Endothelial cell of umbilical vein (primary cell): ENCODE data around the gene ARHGEF28. TPM values are rescaled to one million over a fixed set of nuclear protein-coding genes. Genes with fewer than 3 reads are reported as not detected.

Source experiments
- BruUV-seq: library from RNA; stranded (reverse); fragments of 400-500 nt; replicated peaks from 2 replicates; lab custom pipeline; 2021; lab: Mats Ljungman, UMichigan
- CTCF ChIA-PET: fragments of 300-600, 350-600 bp; sonication (Branson Sonifier 250); formaldehyde crosslinking; loops from one replicate; lab custom pipeline; 2021; ENCODE audit warnings: antibody characterized with exemption, inconsistent platforms; lab: Charles Lee
- POLR2A ChIA-PET: fragments of 300-600, 350-600 bp; sonication (Branson Sonifier 250); formaldehyde crosslinking; loops from one replicate; lab custom pipeline; 2021; ENCODE audit warnings: antibody characterized with exemption, inconsistent platforms; lab: Charles Lee
- DNase-seq: peaks from one replicate; pipeline ENCODE4 v3.0.0-alpha.2; 2011; ENCODE audit warnings: low read depth, low spot score
- FAIRE-seq: peaks from 2 replicates; lab custom pipeline; 2011; peaks lifted over from hg19 to GRCh38; lab: Jason Lieb, UNC
- H2AFZ ChIP-seq: 2 replicates; pipeline ENCODE4 v1.6.0; 2012; ENCODE audit warnings: low read depth, low read length, control low read depth, inconsistent platforms
- H3K27ac ChIP-seq: 2 replicates; pipeline ENCODE4 v1.5.1; 2011; ENCODE audit warnings: low read depth, mild to moderate bottlenecking, control low read depth, low read length, moderate library complexity; ENCODE audit not compliant: insufficient read depth
- H3K27me3 ChIP-seq, 2 experiments: 2 replicates each; pipeline versions ENCODE4 v1.6.0 to v1.6.1; 2011; ENCODE audit warnings: low read length in 2 of 2, mixed read lengths in 1 of 2; ENCODE audit not compliant: control insufficient read depth in 2 of 2, insufficient read depth in 2 of 2
- H3K36me3 ChIP-seq, 2 experiments: 2 replicates in 1 of 2; 3 replicates in 1 of 2; pipeline ENCODE4 v1.5.1; 2011; ENCODE audit warnings: low read length in 2 of 2, mild to moderate bottlenecking in 1 of 2, moderate library complexity in 1 of 2; ENCODE audit not compliant: control insufficient read depth in 2 of 2, insufficient read depth in 2 of 2; ENCODE audit errors: extremely low read depth in 1 of 2
- H3K4me1 ChIP-seq: 3 replicates; pipeline ENCODE4 v1.5.1; 2011; ENCODE audit warnings: mild to moderate bottlenecking, low read length; ENCODE audit not compliant: control insufficient read depth, insufficient read depth; ENCODE audit errors: extremely low read depth
- H3K4me2 ChIP-seq: 2 replicates; pipeline ENCODE4 v1.6.1; 2011; ENCODE audit warnings: low read length, control low read depth, mixed read lengths; ENCODE audit not compliant: insufficient read depth
- H3K4me3 ChIP-seq, 3 experiments: fragments of 200-600 bp in 1 of 3; sonication (generic), shearing (Covaris generic) in 1 of 3; replicated peaks in 1 of 3; 2 replicates each; pipeline ENCODE4 v1.5.1; 2011 to 2016; ENCODE audit warnings: control low read depth in 3 of 3, low read length in 3 of 3, mild to moderate bottlenecking in 2 of 3, inconsistent platforms in 1 of 3, low read depth in 1 of 3, moderate library complexity in 1 of 3; ENCODE audit not compliant: insufficient read depth in 1 of 3
- H3K79me2 ChIP-seq: 2 replicates; pipeline ENCODE4 v1.6.0; 2012; ENCODE audit warnings: low read length, inconsistent platforms; ENCODE audit not compliant: control insufficient read depth, insufficient read depth
- H3K9ac ChIP-seq: replicated peaks from 2 replicates; pipeline ENCODE3; 2011; ENCODE audit warnings: low read length, control low read depth; ENCODE audit not compliant: insufficient read depth; ENCODE audit errors: extremely low read depth
- H3K9me1 ChIP-seq: replicated peaks from 3 replicates; pipeline ENCODE4 v1.6.0; 2011; ENCODE audit warnings: mild to moderate bottlenecking, low read length; ENCODE audit not compliant: control insufficient read depth, insufficient read depth; ENCODE audit errors: extremely low read depth
- H3K9me3 ChIP-seq: replicated peaks from 2 replicates; pipeline ENCODE4 v1.5.1; 2012; ENCODE audit warnings: low read length, inconsistent platforms; ENCODE audit not compliant: control insufficient read depth, insufficient read depth
- H4K20me1 ChIP-seq: replicated peaks from 2 replicates; pipeline ENCODE3; 2011; ENCODE audit warnings: mild to moderate bottlenecking, low read length; ENCODE audit not compliant: control insufficient read depth, insufficient read depth; ENCODE audit errors: extremely low read depth
- CTCF ChIP-seq, 2 donors: IDR thresholded peaks; 1 replicate in 1 of 2; 2 replicates in 1 of 2; pipeline ENCODE4 v1.5.1; 2011; ENCODE audit warnings: low read length in 2 of 2, mild to moderate bottlenecking in 2 of 2, moderate library complexity in 2 of 2, control low read depth in 1 of 2, inconsistent platforms in 1 of 2, low read depth in 1 of 2; ENCODE audit not compliant: insufficient read depth in 1 of 2; ENCODE audit errors: extremely low read depth in 1 of 2
- EZH2 ChIP-seq: IDR thresholded peaks from 2 replicates; pipeline ENCODE4 v1.6.1; 2012; ENCODE audit warnings: borderline replicate concordance, low read depth, mild to moderate bottlenecking, moderate library complexity, low read length, inconsistent platforms; ENCODE audit not compliant: severe bottlenecking
- FOS ChIP-seq: IDR thresholded peaks from 2 replicates; pipeline ENCODE4 v1.6.1; 2011; ENCODE audit warnings: mild to moderate bottlenecking, low read length, moderate library complexity, borderline replicate concordance; ENCODE audit not compliant: insufficient read depth
- GATA2 ChIP-seq: IDR thresholded peaks from 2 replicates; pipeline ENCODE4 v1.7.0; 2011; ENCODE audit warnings: low read depth, mild to moderate bottlenecking, moderate library complexity, mixed read lengths, low read length; ENCODE audit not compliant: insufficient read length, insufficient read depth
- JUN ChIP-seq: IDR thresholded peaks from 2 replicates; pipeline ENCODE4 v1.6.1; 2011; ENCODE audit warnings: borderline replicate concordance, low read depth; ENCODE audit not compliant: insufficient read length, insufficient read depth
- MYC ChIP-seq: IDR thresholded peaks from one replicate; pipeline ENCODE4 v1.6.1; 2011; ENCODE audit warnings: mild to moderate bottlenecking, low read depth, low read length
- POLR2A ChIP-seq: IDR thresholded peaks from 2 replicates; pipeline ENCODE4 v1.6.1; 2012; ENCODE audit warnings: low read depth, mild to moderate bottlenecking, control low read depth, low read length
- POLR2AphosphoS5 ChIP-seq: IDR thresholded peaks from 2 replicates; pipeline ENCODE4 v1.6.1; 2012; ENCODE audit warnings: low read depth, mild to moderate bottlenecking, control low read depth, low read length, moderate library complexity; ENCODE audit not compliant: insufficient read depth
- dilution Hi-C: fragments of 300-500 bp; cut with MboI; formaldehyde crosslinking; loops from one replicate; pipeline ENCODE4 v1.15.0; 2019; ENCODE audit warnings: low sequenced_read_pairs; ENCODE audit not compliant: extremely low pct_ligation_motif_present
- intact Hi-C: fragments of 100-400 bp; cut with micrococcal nuclease; formaldehyde crosslinking; loops from one replicate; pipeline ENCODE4 v1.10.0; 2022
- polyA plus RNA-seq, 4 experiments: library from polyadenylated mRNA; depleted of rRNA in 3 of 4; stranded (reverse) in 3 of 4; unstranded in 1 of 4; fragments of >200 nt; gene quantifications; 2 replicates each; pipeline versions ENCODE4 v1.2.1 to v1.2.3, GENCODE V29; 2011 to 2012; ENCODE audit warnings: missing spikeins in 1 of 4
- total RNA-seq: library from RNA; stranded (reverse); gene quantifications from 2 replicates; pipeline ENCODE4 v1.2.3, GENCODE V29; 2021
- TF ChIP-seq, protein P1 (sequence below): IDR thresholded peaks from 2 replicates; pipeline ENCODE4 v1.6.1; 2011; ENCODE audit not compliant: insufficient read depth, insufficient read length

The ARHGEF28 gene
- total and polyA plus RNA-seq, 2 donors (not counting 3 experiments of a cell fraction or from before 2014, with no cell fraction given): 29.5 to 108 TPM

DNA sequence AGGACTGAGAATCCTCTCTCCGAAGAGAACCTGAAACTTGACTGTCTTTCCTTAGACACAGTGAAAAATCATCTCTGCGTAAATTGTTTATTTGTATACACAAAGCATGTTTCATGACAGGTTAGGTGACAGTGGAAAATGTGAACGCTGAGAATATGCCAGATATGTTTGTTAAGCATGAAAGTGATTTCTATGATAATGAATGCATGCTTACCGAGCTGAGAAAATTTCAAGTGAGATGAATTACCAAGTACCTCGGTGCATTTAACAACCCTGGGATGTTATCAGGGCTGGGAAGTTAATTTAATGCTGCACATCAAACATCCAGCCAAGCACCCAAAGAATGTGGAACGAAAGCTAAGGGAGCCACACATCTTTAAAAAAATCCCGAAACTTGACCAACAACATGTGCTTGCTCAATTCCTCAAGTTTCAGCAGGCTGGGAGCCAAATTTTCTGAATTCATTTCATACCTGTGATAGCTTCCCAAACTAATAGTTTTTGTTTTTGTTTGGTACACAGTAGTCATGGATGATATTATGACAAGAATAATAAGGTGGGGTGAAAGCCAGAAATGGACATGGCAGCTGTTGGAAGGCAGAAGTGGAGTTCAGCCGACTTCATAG is 336.9 kb downstream of the ARHGEF28 start:
- Histone ChIP-seq H3K9me3 (no peaks in the 10 kb centered on the region), H3K4me2 (no peak overlapping the region), H3K79me2 (no peaks in the 10 kb centered on the region), H2AFZ (no peak overlapping the region), H3K36me3 (no peaks in the 10 kb centered on the region), H3K27me3 (peaks cover 6 to 33% of the 10 kb centered on the region in 2 experiments), H4K20me1 (no peaks in the 10 kb centered on the region), H3K4me3 (no peak overlapping the region), H3K4me1 (no peaks in the 10 kb centered on the region), H3K9me1 (no peaks in the 10 kb centered on the region), H3K9ac (no peak overlapping the region), H3K27ac (no peak overlapping the region)
- no peak for DNase-seq
- TF ChIP-seq GATA2: no peak
- POLR2A ChIA-PET: no interaction called here
- CTCF ChIA-PET: interaction anchor here (1.5 to 1.6 kb wide), 2 partner anchors 19 to 29 kb away, joined by 3 to 4 read pairs; no protein-coding TSS in a partner anchor
- intact Hi-C loops (no loop called here), dilution Hi-C loops (no loop called here)
- no peak for FAIRE-seq
- no TSS peak for BruUV-seq

DNA sequence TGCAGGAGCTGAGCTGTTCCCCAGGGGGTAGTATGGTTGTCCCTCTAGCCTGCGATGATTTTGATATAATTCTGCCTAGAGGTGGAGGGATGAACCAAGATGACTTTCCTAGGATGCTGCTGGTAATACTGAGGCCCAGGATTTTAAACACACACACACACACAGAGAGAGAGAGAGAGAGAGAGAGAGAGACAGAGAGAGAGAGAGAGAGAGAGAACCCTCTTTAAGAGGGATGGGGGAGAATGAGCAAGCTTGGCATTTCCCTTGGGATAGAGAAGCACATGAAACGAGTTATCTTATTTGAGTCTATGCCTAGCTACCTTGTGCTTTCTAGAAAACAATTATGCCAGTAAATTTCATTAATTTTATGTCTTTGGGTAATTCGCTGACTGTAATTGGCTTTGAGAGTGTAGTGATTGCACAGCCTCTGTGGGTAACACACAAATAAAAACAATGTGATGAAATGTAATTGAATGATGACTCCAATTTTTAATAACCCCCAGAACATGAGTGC is 338.4 kb downstream of the ARHGEF28 start:
- H3K4me2 ChIP-seq: no peak overlapping the region
- no peaks in the 10 kb centered on the region for H4K20me1 ChIP-seq
- TF ChIP-seq, protein P1, sequence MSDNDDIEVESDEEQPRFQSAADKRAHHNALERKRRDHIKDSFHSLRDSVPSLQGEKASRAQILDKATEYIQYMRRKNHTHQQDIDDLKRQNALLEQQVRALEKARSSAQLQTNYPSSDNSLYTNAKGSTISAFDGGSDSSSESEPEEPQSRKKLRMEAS: no peak
- no peak for TF ChIP-seq FOS
- no peak for TF ChIP-seq POLR2A
- TF ChIP-seq CTCF (IDR thresholded peaks at IDR 0.05; ENCODE audit: extremely low read depth in 1 of 2, insufficient read depth in 1 of 2, low read depth in 1 of 2, low read length in 2 of 2): no peak
- TF ChIP-seq MYC: no peak
- no peak for TF ChIP-seq JUN
- no peak for TF ChIP-seq EZH2
- no peak for TF ChIP-seq POLR2AphosphoS5
- TF ChIP-seq GATA2: no peak
- intact Hi-C loops: no loop called here
- BruUV-seq: no TSS peak
- H3K4me1 ChIP-seq: no peaks in the 10 kb centered on the region
- no peaks in the 10 kb centered on the region for H3K9me3 ChIP-seq
- no peaks in the 10 kb centered on the region for H3K9me1 ChIP-seq
- no peak overlapping the region for H3K4me3 ChIP-seq
- no peak overlapping the region for H2AFZ ChIP-seq
- DNase-seq (no peak), FAIRE-seq (no peak)
- no peaks in the 10 kb centered on the region for H3K36me3 ChIP-seq
- H3K79me2 ChIP-seq: no peaks in the 10 kb centered on the region
- peaks cover 15 to 34% of the 10 kb centered on the region in 2 experiments for H3K27me3 ChIP-seq
- no peak overlapping the region for H3K27ac ChIP-seq
- dilution Hi-C loops: no loop called here
- no peak overlapping the region for H3K9ac ChIP-seq
- POLR2A ChIA-PET: no interaction called here
- CTCF ChIA-PET: interaction anchor here (1.1 to 1.6 kb wide), 5 partner anchors 10 to 499 kb away, joined by 3 to 5 read pairs (median 3); no protein-coding TSS in a partner anchor
